GM18505 (cell line): ENCODE results near the gene HBQ1.
"Not testable (repeated sequence)": the region's sequence is repeated elsewhere in the genome, so short reads cannot be mapped to it uniquely, and the experiment has no call there.

Experiments used
- ATAC-seq: cut with Tn5 transposase; IDR thresholded peaks from one replicate; pipeline ENCODE4 v1.9.1; 2021; ENCODE audit not compliant: unreplicated experiment
- POLR2A ChIP-seq: IDR thresholded peaks from 4 replicates; pipeline ENCODE4 v1.6.1; 2011; ENCODE audit warnings: borderline replicate concordance; ENCODE audit not compliant: insufficient read depth, insufficient read length; ENCODE audit errors: extremely low read depth

The HBQ1 gene

DNA sequence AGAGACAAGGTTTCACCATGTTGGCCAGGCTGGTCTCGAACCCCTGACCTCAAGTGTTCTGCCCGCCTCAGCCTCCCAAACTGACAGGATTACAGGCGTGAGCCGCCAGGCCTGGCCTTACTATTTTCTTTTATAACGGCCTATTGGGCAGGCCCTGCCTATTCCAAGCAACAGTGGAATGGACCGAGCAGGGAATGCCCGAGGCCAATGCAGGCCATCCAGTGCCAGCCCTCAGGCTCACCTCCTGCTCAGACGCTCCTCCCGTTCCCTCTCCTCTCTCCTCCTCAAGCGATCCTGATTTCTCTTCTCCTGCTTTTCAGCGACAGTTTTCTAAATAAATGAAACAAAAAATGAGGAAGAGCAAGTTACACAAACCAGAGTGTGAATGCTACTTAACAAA lies 12.4 kb downstream of the HBQ1 start:
- no peak for ATAC-seq
- TF ChIP-seq POLR2A: no peak

DNA sequence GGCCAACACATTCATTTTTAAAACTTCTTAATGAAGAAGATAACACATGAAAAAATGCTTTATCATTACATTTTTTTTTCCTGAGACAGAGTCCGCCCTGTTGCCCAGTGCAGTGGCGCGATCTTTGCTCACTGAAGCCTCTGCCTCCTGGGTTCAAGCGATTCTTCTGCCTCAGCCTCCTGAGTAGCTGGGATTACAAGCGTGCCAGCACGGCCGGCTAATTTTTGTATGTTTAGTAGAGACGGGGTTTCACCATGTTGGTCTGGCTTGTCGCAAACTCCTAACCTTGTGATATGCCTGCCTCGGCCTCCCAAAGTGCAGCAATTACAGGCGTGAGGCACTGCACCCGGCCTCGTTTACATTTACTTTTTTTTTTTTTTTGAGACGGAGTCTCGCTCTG lies 13.2 kb downstream of the HBQ1 start:
- TF ChIP-seq POLR2A: no peak

DNA sequence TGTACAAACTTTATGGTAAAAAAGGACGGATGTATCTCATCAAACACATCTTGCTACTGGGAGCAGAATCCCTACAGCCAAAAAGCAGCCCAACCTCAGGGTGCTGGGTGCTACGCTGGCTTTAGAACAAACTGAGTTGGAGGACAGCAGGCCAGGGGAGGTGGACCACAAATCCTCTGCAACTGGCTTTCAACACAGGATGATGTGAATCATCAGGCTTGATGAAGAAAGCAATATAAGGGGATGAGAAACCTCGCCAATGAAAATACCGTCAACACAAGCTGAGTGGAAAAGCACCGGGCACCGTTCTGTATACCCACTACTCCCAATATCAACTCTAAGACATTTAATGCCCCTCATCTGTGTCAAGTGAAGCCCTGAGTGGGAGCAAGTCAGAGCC lies 14.3 kb downstream of the HBQ1 start:
- no peak for ATAC-seq
- no peak for TF ChIP-seq POLR2A

More for the DNA sequence above, 13.2 kb downstream of the HBQ1 start:
- ATAC-seq: no peak

DNA sequence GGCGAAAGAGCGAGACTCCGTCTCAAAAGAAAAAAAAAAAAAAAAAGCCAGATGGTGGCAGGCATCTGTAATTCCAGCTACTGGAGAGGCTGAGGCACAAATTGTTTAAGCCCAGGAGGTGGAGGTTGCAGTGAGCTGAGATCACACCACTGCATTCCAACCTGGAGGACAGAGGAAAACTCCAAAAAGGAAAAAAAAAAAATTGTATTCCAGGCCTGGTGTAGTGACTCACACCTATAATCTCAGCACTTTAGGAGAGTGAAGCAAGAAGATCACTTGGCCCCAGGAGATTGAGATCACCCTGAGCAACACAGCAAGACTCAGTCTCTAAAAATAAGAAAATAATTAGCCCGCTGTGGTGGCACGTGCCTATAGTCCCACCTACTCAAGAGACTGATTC lies 20.1 kb downstream of the HBQ1 start:
- no peak for TF ChIP-seq POLR2A
- no peak for ATAC-seq

DNA sequence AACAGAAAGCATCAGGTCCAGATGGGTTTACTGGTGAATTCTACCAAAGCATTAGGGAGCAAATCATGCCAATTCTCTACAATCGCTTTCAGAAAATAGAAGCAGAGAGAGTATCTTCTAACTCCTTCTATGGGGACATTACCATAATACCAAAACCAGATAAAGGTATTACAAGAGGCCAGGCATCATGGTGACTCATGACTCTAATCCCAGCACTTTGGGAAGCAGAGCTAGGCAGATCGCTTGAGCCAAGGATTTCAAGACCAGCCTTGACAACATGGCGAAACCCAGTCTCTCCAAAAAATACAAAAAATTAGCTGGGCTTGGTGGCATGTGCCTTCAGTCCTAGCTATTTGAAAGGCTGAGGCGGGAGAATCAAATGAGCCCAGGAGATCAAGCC lies 23.0 kb downstream of the HBQ1 start:
- ATAC-seq: no peak
- no peak for TF ChIP-seq POLR2A

DNA sequence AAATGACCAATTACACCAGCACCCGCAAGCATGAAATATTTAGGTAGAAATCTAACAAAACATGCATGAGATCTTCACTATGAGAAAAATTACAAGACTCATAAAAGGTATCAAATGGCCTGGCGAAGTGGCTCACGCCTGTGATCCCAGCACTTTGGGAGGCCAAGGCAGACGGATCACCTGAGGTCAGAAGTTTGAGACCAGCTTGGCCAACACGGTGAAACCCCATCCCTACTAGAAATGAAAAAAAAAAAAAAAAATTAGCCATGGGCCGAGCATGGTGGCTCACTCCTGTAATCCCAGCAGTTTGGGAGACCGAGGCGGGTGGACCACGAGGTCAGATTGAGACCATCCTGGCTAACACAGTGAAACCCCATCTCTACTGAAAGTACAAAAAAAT lies 23.8 kb downstream of the HBQ1 start:
- ATAC-seq: not testable (repeated sequence)

DNA sequence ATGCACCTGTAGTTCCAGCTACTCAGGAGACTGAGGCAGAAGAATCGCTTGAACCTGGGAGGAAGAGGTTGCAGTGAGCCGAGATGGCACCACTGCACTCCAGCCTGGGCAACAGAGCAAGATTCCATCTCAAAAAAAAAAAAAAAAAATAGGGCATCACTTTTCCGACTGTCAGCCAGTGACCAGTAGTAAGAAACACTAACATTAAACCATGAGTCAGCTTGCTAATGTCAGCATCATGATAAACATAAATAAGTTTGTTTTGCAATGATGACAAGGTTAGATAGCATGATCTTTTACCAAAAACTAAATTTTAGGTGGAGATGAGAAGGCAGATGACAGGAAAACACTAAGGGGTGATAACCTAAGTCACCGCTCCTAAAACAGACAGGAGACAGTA lies 29.1 kb downstream of the HBQ1 start:
- ATAC-seq: not testable (repeated sequence)

DNA sequence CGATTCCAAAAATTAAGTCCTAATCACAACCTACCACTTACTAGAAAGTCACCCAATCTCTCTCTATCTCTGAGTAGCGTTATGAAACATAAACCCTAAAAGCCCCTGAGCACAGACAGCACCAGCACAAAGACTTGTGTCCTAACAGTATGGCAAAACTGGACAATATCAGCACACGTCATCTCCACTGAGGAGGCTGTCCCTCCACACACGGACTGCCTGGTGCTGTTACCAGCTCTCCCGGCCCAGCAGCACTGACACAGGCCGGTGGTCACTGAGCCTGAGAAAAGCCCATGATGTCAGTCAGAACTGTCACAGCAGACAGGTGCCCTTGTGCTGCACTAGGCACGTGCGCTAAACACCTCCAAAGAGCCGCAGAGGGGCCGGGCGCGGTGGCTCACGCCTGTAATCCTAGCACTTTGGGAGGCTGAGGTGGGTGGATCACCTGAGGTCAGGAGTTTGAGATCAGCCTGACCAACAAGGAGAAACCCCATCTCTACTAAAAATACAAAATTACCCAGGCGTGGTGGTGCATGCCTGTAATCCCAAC lies 31.4 kb downstream of the HBQ1 start:
- ATAC-seq: not testable (repeated sequence)

DNA sequence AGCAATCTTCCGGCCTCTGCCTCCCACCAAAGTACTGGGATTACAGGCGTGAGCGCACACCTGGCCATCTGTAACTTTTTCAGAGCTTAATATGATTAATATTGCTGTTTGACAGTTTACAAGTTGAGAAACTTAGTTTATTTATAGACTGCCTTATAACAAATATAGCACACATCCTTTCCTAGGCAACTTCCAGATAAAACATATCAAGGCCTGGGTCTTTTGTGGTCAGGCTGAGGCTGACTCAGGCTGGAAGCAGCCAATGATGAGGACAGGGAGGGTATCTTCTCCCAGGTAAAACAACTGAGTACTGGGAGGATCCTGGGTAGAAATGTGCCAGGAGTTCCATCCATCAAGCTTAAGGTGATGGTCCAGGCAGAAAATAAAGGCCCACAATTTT lies 32.7 kb downstream of the HBQ1 start:
- no peak for ATAC-seq

DNA sequence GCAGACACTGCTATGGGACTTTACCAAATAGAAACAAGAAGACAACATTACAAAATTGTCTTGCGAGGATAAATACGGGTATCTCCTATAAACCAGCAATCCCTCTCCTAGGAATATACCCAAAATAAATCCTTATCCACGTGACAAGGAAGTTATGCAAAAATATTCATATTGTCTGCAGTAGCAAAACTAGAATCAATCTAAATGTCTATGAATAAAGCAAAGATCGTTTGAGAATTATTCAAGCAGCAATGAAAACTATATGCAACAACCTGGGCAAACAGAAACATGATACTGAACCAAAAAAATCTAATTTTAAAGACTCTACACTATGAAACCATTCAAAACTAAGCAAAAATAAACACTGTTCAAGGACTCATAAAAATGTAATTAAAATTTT lies 39.8 kb downstream of the HBQ1 start:
- ATAC-seq: no peak
- no peak for TF ChIP-seq POLR2A

More for the DNA sequence above, 32.7 kb downstream of the HBQ1 start:
- TF ChIP-seq POLR2A: no peak

DNA sequence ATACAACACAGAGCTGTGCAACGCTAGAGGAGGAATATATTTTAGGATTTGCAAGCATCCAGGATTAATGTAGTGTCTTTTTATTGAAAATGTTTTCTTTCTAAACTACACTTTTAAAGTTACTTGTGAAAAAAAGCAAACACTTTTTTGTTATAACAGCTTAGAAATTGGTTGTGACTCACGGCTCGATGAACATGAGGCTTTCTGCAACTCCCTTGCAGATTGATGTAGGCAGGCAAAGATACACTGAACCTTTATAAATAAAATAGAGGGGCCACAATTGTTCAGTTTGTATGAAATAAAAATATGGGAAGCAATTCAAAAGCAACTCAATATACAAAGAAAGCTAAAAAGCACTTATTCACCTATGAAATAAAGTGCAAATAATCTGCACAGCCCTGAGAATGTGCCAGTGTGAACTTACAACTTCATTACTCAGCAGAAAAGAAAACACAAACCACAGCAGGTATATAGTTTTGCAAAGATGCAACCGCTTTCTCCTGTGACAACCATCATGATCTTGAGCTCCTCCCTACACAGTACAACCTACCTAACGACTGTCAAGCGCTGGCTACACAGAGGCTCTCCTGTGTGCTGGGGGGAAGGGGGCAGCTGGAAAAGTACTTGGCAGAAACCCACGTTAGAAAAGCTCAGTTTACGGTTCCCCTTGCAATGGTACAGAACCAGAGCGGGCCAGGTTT lies 48.0 kb downstream of the HBQ1 start:
- no peak for TF ChIP-seq POLR2A
- peak; percentile 7 for ATAC-seq

DNA sequence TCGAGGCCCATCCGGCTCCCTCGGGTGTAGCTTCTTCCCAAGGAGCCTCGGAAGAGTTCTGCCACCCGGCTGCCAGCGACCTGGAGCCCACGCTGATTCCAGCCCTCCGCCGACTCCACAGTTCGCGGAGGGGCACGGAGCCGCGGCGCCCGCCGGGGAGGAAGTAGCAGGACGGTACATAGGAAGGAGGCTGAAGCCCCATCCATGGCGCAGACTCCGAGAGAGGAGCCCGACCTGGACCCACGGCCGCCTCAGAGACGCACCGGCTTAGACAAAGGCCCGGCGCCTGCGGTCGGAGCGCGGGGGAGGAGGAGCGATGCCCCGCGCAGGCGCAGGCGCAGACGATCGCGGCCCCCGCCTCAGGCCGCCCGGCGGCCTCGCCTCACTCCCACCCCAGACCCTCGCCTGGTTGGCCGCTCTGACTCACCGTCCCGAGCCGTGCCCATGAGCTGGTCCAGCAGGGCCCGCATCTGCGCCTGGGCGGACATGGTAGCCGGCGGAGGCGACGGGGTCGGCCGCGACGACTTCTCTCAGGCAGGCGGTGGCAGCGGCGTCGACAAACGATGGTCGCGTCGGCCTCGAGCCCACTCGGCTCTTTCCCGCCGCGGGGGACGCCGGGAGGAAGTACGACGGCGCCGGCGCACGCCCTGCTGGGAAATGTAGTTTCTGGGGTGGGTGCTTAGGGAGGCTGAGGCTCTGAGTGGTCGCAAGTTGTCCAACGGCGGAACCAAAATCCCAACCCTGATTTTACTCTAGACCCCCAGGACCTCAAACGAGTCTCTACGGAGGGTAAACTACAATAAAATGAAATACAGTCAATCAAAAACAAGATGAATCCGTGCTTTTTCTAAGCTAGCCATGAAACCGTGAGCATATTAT lies 48.8 kb downstream of the HBQ1 start, which contains the start of gene LUC7L:
Gene LUC7L (minus strand): TSS at position 598 of the 879 bp plus-strand sequence. CDS start 110 bp downstream, at position 488.
- peak; percentile 99 for TF ChIP-seq POLR2A
- ATAC-seq: peak; percentile 83

DNA sequence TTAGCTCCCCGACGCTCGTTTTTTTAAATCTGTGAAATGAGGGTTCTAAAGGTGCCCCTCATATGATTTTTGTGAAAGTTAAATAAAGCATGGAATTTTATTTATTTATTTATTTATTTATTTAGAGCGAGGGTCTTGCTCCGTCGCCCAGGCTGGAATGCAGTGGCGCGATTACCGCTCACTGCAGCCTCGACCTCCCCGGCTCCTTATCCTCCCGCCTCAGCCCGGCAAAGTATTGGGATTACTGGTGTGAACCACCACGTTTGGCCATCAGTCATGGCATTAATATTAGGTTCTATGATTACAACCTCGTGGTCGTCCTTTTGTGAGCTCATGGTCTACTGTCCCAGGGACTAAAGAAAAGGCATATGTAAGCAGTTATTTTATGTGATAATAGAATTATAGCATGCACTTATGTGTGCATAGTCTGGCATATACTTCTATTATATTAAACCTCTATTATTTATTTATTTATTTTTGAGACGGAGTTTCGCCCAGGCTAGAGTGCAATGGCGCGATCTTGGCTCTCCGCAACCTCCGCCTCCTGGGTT lies 49.5 kb downstream of the HBQ1 start:
- ATAC-seq: no peak
- no peak for TF ChIP-seq POLR2A

DNA sequence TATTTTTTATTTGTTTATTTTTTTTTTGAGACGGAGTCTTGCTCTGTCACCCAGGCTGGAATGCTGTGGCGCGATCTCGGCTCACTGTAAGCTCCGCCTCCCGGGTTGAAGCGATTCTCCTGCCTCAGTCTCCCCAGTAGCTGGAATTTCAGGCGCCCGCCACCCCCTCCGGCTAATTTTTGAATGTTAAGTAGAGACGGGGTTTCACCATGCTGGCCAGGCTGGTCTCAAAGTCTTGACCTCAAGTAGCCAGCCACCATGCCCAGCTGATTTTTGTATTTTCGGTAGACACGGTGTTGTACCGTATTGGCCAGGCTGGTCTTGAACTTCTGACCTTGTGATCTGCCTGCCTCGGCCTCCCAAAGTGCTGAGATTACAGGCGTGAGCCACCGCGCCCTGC lies 50.1 kb downstream of the HBQ1 start:
- ATAC-seq: not testable (repeated sequence)
